NCI-H82 treated with DMSO at 0.1 percent for 48 hours (cell line): ENCODE results near the gene NEU1.

Experiments
- DNase-seq: peaks from one replicate; lab custom pipeline; 2025; ENCODE audit not compliant: unreplicated experiment; lab: John Stamatoyannopoulos, UW

Gene NEU1

DNA sequence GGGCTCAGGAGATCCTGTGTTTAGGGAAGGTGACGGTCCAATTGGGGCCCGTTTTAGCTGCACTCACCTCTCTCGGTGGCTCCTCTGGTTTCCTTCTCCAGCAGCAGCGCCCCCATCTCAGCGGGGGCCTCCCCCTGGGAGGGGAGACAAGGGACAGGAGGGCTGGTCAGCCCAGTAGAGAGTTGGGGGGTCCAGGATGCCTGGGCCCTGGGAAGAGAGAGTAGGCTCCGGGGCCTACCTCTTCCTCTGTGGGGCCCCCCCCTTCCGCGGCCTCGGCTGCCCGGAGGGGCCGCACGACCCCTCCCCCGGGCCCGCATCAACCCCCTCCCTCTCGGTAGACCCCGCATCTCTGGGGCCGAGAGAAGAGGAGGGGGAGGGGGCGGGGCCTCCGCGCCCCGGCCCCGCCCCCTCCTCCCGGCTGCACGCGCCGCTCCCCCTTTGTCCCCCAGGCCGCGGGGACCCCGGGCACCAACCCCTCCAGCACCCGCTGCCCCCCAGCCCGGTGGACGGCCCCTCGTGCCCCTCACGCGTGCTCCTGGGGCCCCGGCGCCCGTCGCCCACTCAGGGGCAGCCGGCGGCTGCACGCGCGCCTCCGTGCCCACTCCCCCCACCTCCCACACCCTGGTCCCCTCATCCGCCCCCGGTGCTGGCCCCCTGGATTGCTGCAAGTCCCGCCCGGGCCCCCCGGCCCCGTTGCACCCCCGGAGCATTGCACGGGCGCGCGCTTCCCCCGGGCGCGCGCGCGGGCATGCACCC lies 34.4 kb upstream of the NEU1 start:
- no peak for DNase-seq

DNA sequence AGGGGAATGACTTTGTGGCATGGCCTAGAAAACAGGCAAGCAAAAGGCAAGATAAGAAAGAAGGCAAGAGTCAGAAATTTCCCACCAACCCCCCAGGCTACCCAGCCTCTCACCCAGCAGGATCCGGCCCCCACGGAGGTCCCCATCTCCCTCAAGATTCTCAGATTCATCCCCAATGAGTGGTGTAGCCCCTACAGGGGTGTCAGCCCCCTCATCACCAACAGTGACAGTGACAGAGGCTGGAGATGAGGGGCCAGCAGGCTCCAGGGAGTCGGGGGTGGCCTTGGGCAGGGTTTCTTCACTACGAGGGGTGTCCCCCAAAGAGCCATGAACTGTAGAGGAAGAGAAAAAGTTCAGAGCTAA lies 33.9 kb upstream of the NEU1 start:
- no peak for DNase-seq

DNA sequence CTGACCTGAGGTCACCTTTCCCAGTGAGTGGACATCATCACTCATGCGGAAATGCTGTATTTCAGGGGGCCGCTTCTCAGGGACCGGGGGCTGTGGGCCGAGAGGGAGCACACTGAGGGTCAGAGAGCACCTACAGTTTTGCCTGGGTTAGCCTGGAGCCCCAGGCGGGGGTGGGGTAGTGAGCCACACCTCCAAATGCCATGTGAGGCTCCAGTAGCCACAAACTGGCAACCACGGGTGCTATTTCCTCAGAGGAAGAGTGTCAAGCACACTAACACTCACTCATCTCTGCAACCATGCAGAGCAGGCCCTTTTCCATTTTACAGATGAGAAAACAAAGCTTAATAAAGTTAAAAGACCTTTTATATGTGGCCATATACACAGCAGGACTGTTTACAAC lies 30.2 kb upstream of the NEU1 start:
- no peak for DNase-seq

DNA sequence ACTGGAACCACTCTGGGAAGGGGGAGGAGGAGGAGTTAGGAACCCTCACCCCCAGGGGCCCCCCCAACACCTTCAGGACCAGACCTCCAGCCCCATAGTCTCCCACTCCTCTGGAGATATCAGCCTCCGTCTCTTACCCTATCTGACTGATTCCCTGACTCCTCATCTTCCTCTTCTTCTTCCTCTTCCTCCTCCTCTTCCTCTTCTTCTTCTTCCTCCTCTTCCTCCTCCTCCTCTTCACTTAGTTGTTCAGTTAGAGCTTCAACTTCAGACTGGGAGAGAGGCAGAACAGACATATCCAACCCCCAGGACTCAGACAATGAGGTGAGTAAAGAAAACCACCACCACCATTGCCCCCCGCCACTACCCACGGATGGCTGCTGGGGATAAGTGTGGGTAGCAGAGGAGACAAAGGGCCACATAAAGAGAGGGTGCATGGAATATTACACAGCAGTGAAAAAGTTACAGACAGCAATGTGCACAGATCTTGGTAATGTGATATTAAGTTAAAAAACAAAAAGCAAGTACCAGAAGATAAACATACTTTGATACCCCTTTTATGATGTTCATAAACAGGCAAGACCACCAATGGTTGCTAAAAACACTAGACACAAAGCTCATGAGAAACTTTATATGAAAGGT lies 26.8 kb upstream of the NEU1 start:
- DNase-seq, result no peak

DNA sequence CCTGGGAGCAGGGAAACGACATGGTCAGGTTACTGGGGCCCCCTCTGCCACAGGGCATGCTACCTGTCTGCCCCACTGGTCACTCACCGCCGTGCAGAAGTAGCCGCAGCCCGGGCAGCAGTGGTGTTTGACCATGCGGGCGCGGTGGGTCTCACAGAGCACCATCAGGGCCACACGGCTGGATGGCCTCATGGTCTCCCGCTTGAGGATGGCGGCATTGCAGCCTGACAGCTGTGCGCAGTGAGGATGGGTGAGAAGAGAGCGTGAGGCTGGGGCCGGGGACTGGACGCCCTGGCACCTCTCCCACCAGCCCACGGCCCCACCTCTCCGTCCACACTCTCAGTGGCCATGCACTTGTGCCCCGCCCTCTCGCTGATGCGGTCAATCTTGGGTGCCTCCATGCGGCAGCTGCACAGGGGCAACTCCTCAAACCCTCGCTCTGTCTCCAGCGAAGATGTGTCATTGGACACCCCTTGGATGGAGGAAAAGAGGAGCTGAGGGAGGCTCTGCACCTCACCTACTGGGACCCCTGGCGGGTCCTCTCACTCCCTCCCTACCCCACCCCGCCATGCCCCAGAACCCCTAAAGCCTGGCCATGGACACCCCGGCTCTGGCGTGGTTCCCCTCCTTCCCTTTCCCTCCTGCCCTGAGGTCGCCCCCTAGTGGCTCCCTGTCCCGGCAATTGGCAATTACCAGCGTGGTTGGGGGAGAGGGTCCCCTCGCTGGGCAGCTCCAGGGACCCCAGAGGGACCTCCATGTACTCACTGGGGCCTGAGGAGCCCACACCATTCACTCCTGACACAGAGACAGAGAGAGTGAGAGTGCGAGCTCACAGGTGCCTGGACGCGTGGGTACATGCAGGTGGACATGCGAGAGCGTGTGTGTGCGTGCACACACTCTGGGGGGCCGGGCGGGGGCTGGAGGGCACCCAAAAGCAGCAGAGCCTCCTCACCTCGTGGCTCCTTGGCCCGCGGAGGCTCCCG lies 25.9 kb upstream of the NEU1 start:
- DNase-seq, result no peak

DNA sequence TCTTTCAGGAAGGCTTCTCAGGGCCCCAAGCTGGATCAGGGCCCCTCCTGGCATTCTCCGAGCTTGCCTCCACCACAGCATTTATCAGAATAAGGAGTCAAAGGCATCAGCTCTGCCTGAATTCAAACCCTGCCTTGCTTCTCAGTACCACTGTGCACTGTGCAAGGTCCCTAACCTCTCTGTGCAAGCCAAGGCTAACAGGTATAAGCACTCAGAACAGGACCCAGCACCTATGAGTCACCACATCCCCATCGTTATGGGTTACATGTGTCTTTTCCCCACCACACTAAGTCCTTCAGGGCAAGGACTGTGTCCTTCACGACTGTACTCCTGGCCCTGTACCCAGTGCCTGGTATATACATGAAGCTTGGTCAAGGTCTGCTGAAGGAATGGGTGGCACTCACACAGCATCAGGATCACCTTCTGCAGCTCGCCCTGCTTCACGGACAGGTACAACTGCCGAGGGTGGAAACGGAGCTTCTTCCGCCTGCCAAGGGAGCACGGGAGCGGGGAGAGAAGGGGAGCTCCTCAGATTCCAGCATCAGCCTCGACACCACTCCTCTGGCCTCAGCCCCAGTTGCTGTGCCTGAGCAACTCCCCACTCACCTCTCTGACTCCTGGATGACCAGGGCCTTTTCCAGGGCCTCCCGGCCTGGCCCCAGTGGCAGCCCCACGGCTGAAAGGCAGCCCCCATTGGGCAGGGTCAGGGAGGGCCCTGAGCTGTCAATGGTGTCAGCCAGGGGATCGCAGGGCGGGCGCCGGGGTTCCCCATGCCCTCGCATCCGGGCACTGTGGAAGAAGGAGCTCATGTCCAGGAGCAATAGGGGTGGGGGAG lies 24.8 kb upstream of the NEU1 start:
- no peak for DNase-seq

DNA sequence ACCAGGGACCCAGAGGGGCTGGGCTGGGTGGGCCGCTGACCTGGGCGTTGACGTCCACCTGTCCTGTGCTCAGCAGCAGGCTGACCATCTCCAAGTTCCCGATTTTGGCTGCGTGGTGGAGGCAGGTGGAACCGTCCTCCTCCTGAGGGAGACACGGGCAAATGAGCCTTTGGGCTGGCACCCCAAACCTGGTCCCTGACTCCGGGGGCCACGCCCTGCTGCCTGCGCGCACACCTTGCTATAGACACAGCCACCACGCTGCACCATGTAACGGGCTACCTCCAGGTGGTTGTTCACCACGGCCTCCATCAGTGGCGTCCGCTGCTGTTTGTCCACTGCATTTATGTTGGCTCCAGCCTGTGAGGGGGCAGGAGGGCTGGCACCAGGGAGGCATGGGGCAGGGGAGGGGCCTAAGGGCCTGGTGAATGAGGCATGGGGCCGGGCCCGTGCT lies 23.9 kb upstream of the NEU1 start:
- no peak for DNase-seq

DNA sequence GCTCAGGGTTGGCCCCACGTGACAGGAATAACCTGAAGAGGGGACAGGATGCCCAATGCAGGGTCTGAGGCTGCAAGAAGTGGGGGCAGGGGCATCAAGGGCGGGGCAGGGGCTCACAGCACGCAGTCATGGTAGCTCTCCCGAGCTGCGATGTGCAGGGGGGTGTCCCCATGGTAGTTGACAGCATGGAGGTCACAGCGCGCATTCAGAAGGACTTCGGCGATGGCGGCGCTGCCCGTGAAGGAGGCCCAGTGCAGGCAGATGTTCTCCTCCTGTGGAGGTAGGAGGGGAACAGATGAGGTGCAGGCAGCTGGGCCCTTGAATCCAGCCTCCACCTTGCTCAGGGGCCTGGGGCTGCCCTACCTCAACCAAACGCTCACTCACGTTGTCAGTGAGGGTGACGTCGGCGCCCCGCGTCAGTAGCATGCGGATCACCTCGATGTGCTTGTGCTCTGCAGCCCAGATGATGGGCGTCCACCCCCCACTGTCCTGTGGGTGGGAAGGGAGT lies 22.0 kb upstream of the NEU1 start:
- no peak for DNase-seq

DNA sequence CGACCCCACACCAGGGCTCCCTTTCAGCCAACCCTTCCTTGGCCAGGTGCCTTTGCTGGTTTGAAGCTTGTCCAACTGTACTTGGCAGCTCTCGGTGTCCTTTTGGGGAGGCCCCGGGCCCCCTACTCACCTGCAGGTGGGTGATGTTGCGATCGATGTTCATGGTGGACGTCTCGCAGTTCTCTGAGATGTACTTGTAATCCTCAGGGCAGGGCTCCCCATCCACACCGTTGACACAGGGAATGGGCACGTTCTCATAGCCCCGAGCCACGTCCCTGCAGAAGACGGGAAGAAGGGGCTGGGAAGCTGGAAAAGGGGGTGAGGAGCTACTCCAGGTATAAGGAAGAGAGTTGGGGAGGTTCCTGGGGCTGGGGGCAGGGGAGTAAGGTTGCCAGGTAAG lies 21.1 kb upstream of the NEU1 start:
- no peak for DNase-seq

DNA sequence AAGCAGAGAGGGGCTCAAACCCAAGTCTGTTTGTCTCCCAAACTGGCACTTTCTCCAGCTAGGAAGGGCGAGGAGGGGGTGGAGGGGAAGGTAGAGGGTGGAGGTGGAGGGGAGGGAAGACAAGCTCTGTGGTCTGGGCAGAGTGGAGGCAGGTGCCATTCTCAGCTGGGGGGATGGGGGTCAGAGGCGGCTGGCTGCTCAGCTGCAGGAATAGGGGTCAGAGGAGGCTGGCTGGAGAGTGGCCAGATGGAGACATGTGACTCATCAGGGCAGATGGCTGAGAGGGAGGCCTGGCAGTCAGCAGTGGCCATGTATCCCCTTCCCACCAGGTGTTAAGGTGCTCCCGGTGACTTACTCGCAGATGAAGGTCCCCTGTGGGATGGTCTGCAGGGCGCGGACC lies 19.7 kb upstream of the NEU1 start:
- DNase-seq, result no peak

DNA sequence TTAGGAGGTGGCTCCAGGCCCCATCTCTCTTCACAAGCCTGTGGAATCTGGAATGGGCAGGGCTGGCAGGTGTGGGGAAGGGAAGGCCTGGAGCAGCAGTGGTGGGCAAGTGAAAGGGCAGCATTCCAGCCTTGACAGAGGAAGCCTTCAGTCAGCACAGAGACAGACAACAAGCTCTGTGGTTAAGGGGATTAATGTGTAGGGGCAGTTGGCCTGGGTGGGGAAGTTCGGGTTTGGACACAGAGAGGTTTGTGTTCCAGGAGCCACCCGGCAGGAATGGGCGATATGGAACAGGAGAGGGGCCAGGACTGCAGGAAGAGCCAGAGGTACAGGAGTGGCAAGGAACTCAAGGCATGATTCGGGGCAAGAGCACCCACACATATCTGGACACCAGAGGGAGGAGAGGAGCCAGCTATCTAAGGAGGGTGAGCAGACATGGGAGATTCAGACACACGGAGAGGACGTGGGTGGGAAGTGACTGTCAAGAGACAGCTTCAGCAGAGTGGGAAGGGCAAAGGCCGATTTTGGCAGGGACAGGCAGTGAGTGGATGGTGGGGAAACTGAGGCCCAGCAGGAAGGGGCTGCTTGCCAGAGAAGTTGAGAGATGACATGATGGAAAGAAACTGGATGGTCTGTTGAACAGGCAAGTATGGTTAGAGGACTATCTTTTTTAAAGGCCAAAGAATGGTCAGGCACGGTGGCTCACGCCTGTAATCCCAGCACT lies 18.7 kb upstream of the NEU1 start:
- DNase-seq, result no peak

DNA sequence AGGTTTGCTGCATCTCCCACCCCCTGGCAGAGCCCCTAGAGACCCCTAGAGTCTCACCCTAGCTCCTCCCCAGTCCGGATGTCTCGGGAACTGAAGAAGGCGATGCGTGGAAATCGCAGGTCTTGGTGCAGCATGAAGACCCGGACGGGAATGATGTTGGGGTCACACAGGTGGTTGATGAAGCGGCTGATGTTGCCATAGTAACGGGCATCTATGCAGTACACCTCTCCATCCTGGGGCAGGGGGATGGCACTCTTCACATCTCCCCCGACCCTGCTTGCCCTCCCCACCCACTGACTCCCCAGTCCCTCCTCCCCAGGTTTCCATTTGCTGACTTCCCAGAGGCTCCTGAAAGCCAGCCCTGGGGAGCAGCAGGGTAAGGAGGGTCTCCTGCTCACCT lies 18.0 kb upstream of the NEU1 start:
- DNase-seq, result no peak

DNA sequence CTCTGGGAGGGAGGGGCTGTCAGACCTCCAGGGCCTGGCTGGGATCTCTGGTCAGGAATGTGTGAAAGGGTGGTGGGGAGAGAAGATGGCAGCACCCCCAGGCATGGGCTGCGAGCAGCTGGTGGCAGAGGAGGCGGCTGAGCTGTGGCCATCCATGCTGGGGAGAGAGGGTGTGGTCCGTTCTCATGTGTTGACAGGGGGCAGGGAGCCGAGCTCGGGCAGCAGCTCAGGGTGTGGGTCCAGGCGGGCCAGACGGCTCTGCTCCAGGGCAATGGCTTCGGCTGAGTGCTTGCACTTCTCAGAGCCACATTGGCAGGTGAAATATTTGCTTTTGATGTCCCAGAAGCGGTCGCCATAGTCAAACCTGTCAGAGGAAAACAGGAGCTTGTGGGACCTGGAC lies 17.3 kb upstream of the NEU1 start:
- DNase-seq, result no peak

DNA sequence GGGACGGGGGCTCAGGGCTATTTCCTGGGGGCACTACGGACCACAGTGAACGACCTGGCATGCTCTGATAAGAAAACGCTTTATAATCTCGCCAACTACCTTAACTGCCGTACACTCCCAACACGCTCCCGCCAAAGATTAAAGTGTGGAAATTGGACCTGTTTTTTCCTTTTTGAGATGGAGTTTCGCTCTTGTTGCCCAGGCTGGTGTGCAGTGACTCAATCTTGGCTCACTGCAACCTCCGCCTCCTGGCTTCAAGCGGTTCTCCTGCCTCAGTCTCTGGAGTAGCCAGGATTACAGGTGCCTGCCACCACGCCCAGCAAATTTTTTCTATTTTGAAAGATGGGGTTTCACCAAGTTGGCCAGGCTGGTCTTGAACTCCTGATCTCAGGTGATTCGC lies 16.5 kb upstream of the NEU1 start:
- no peak for DNase-seq

DNA sequence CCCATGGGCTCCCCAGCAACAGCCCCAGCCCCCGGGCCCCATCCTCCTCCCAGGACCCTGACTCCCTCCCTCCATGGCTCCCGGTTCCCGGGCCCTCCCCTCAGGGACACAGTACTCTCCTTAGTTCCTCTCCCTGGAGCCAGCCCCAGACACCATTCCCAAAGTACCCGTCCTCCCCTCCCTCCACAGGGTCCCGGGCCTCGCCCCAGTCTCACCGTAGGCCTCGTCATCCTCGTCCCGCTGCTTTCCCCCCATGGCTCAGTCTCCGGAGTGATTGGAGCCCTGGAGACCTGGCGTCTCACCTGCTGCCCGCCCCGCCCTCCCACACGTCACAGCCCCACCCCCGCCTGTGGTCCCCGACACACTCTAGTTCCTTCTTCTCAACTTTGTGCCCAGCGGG lies 16.1 kb upstream of the NEU1 start, which contains the start of gene SLC44A4:
SLC44A4 (minus strand) TSS at position 272 of the 400 bp plus-strand sequence; CDS start at position 255, 17 bp downstream.
- no peak for DNase-seq

DNA sequence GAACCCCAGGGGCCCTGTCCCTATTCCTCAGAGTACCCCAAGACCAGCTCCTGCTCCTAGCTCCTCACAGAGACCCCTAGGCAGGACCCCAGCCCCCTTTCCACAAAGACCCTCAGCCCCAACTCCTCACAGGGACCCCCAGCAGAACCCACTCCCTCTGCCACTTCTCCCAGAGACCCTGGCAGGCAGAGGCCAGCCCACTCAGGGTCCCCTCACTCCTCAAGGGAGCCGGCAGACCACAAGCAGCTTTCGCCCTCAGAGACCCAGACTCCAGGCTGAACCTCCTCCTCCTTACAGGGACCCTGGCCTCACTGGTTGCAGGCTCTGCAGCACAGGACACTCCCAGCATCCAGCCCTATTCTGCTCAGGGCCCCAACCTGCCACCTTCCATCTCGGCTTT lies 15.6 kb upstream of the NEU1 start:
- DNase-seq, result no peak

DNA sequence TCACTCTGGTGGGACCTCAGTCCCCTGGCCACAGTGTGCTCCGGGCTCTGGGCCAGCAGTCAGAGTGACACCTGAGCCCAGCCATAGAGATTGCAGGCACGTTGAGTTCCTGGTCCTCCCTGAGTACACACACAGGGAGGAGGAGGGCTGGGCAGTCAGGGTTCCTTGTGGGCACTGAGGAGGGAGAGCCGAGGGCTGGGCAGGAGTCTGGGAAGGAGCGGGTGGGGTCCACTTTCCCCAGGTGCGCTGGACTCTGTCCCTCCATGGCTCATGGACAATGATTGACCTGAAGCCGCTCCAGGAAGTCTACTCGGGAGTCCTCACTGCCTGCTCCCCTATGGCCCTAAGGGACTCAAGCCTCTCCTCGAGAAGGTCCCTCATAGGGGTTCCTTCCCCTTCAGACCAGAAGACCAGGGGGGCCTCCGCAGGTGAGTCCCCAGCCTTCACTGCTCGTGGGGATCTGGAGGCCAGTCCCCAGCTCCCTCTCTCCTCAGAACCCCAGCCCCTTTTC lies 15.1 kb upstream of the NEU1 start:
- no peak for DNase-seq

DNA sequence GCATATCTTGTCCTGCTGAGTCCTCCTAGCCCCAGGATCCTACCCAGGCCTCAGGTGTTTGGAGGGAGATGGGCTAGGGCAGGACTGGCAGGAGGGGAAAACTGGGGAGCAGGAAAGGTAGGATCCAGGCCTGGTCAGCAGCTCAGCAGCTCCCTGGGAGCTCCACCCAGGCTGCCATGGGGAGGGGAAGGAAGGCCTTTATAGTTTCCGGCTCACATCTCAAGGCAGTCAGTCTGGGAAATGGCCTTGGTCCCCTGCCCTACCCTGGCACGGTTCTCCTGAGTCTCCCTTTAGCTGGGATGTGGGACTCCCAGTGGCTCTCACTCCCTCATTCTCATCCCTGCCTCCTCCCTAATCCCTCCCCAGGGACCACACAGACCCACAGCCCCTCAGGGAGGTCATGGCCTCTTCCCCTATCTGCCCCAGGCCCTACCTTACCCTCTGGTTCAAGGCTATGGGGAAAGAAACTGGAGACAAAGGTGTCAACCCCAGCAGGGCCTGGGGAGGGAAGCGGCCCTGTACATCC lies 14.6 kb upstream of the NEU1 start:
- no peak for DNase-seq

DNA sequence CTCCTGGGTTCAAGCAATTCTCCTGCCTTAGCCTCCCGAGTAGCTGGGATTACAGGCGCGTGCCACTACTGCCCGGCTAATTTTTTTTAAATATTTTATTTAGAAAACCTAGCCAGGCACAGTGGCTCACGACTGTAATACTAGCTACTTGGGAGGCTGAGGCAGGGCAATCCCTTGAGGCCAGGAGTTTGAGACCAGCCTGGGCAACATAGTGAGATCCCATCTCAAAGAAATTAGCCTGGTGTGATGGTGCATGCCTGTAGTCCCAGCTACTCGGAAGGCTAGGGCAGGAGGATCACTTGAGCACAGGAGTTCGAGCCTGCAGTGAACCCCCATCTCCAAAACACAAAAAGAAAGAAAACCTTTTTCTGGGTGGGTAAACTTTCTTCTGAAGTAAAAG lies 13.7 kb upstream of the NEU1 start:
- no peak for DNase-seq
